Measurements from ENCODE around the gene DNAJB9. TPM values are rescaled to one million over a fixed set of nuclear protein-coding genes. Genes with fewer than 3 reads are reported as not detected.

DNAJB9 gene
- total and polyA plus RNA-seq, 9 of the 15 experiments (the other 6 are each of a cell fraction or from before 2014, with no cell fraction given): 4.3 to 34.2 (median 9.6) TPM

GRCh38 chr7:108570146-108570755 lies 577 bp downstream of the DNAJB9 start (continued):
- no peak for TF ChIP-seq CBX5 (IDR thresholded peaks at IDR 0.05; ENCODE audit: borderline replicate concordance, low read depth)
- TF ChIP-seq RBM22 (IDR thresholded peaks at IDR 0.05; ENCODE audit: low read depth, low read length, poor library complexity, severe bottlenecking): peak; percentile 71
- TF ChIP-seq PTRF (tag; IDR thresholded peaks at IDR 0.05): no peak
- no peak for TF ChIP-seq RFX5 (IDR thresholded peaks at IDR 0.05; ENCODE audit: low read depth, low read length)
- no peak for TF ChIP-seq PRDM10 (IDR thresholded peaks at IDR 0.05; ENCODE audit: partially characterized antibody)
- TF ChIP-seq PRPF4 (IDR thresholded peaks at IDR 0.05; ENCODE audit: insufficient read depth, low read depth, low read length, poor library complexity, severe bottlenecking): peak; percentile 57
- no peak for TF ChIP-seq XRCC3 (IDR thresholded peaks at IDR 0.05)
- TF ChIP-seq ZNF431 (CRISPR knock-in tag; IDR thresholded peaks at IDR 0.05): no peak
- TF ChIP-seq KLF13 (tag; IDR thresholded peaks at IDR 0.05; ENCODE audit: borderline replicate concordance, low read depth): no peak
- TF ChIP-seq ZNF583 (CRISPR knock-in tag; IDR thresholded peaks at IDR 0.05): no peak
- no peak for TF ChIP-seq ZNF764 (CRISPR knock-in tag; IDR thresholded peaks at IDR 0.05; ENCODE audit: low read depth)
- no peak for TF ChIP-seq HOXB6 (CRISPR knock-in tag; IDR thresholded peaks at IDR 0.05; ENCODE audit: borderline replicate concordance)
- TF ChIP-seq, protein P1, sequence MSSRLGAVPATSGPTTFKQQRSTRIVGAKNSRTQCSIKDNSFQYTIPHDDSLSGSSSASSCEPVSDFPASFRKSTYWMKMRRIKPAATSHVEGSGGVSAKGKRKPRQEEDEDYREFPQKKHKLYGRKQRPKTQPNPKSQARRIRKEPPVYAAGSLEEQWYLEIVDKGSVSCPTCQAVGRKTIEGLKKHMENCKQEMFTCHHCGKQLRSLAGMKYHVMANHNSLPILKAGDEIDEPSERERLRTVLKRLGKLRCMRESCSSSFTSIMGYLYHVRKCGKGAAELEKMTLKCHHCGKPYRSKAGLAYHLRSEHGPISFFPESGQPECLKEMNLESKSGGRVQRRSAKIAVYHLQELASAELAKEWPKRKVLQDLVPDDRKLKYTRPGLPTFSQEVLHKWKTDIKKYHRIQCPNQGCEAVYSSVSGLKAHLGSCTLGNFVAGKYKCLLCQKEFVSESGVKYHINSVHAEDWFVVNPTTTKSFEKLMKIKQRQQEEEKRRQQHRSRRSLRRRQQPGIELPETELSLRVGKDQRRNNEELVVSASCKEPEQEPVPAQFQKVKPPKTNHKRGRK (tag; IDR thresholded peaks at IDR 0.05): no peak
- TF ChIP-seq ZNF277 (CRISPR knock-in tag; IDR thresholded peaks at IDR 0.05; ENCODE audit: borderline replicate concordance): no peak
- no peak for TF ChIP-seq SMAD4 (CRISPR knock-in tag; conservative IDR thresholded peaks at IDR 0.05)
- TF ChIP-seq ZNF232 (CRISPR knock-in tag; IDR thresholded peaks at IDR 0.05): no peak
- no peak for TF ChIP-seq CLOCK (CRISPR knock-in tag; IDR thresholded peaks at IDR 0.05; ENCODE audit: borderline replicate concordance)
- TF ChIP-seq MAFF (IDR thresholded peaks at IDR 0.05; ENCODE audit: low read length): no peak

All from K562 (cell line).